Gastroesophageal sphincter (tissue), 3 donors: ENCODE results near the gene CLIC4.

Source experiments
- EP300 ChIP-seq: sonication (generic); formaldehyde crosslinking; IDR thresholded peaks from one replicate; pipeline ENCODE4 v1.6.1; 2017; ENCODE audit warnings: antibody characterized with exemption, mild to moderate bottlenecking
- POLR2A ChIP-seq, 2 donors: fragments of 450-650 bp; IDR thresholded peaks; one replicate each; pipeline ENCODE4 v1.6.1; 2017; ENCODE audit warnings: antibody characterized with exemption in 2 of 2, mild to moderate bottlenecking in 2 of 2, moderate library complexity in 1 of 2
- POLR2AphosphoS5 ChIP-seq: sonication (generic); formaldehyde crosslinking; IDR thresholded peaks from one replicate; pipeline ENCODE4 v1.6.1; 2017; ENCODE audit warnings: antibody characterized with exemption
- TF ChIP-seq, protein P1 (sequence below), 4 experiments: fragments of 200-600 bp in 2 of 4; fragments of 450-650 bp in 2 of 4; sonication (generic) in 1 of 4; IDR thresholded peaks; one replicate each; pipeline ENCODE4 v1.5.1; 2017 to 2019; ENCODE audit warnings: antibody characterized with exemption in 4 of 4, mild to moderate bottlenecking in 2 of 4, moderate library complexity in 2 of 4

DNA sequence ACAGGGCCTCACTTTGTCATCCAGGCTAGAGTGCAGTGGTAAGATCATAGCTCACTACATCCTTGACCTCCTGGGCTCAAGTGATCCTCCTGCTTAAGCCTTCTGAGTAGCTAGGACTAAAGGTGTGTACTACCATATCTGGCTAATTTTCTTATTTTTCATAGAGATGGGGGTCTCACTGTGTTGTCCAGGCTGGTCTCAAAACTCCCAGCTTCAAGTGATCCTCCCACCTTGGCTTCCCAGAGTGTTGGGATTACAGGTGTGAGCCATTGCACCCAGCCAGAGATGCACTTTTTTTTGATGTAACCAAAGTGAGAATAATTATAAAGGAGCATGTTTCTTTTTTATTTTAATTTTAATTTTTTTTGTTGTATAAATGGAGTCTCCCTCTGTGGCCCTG lies 28.4 kb downstream of the CLIC4 start:
- TF ChIP-seq, protein P1, sequence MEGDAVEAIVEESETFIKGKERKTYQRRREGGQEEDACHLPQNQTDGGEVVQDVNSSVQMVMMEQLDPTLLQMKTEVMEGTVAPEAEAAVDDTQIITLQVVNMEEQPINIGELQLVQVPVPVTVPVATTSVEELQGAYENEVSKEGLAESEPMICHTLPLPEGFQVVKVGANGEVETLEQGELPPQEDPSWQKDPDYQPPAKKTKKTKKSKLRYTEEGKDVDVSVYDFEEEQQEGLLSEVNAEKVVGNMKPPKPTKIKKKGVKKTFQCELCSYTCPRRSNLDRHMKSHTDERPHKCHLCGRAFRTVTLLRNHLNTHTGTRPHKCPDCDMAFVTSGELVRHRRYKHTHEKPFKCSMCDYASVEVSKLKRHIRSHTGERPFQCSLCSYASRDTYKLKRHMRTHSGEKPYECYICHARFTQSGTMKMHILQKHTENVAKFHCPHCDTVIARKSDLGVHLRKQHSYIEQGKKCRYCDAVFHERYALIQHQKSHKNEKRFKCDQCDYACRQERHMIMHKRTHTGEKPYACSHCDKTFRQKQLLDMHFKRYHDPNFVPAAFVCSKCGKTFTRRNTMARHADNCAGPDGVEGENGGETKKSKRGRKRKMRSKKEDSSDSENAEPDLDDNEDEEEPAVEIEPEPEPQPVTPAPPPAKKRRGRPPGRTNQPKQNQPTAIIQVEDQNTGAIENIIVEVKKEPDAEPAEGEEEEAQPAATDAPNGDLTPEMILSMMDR (IDR thresholded peaks at IDR 0.05), result no peak
- TF ChIP-seq POLR2A (IDR thresholded peaks at IDR 0.05), result no peak
- no peak for TF ChIP-seq EP300
- no peak for TF ChIP-seq POLR2AphosphoS5
